ENCODE results near the gene GPR35. TPM values are rescaled to one million over a fixed set of nuclear protein-coding genes. Genes with fewer than 3 reads are reported as not detected.
"Not testable (repeated sequence)": the region's sequence is repeated elsewhere in the genome, so short reads cannot be mapped to it uniquely, and the experiment has no call there.

Gene GPR35
- total and polyA plus RNA-seq, 7 experiments from 2014 or later: 0.20 to 19.0 (median 8.4) TPM

- H3K27me3 ChIP-seq (ENCODE audit: control insufficient read depth in 2 of 2, insufficient read depth in 2 of 2, low read length in 2 of 2); ATAC-seq; H3K9me3 ChIP-seq (ENCODE audit: control insufficient read depth in 2 of 3, low read length in 3 of 3); H3K4me1 ChIP-seq (ENCODE audit: control insufficient read depth in 2 of 2, insufficient read depth in 2 of 2, low read length in 2 of 2); H3K36me3 ChIP-seq (ENCODE audit: control insufficient read depth in 2 of 3, insufficient read depth in 3 of 3, low read length in 3 of 3); DNase-seq; H3K27ac Mint-ChIP-seq; H3K4me1 Mint-ChIP-seq; CTCF ChIA-PET; H3K4me3 ChIP-seq (ENCODE audit: low read length); intact Hi-C loops (cut with micrococcal nuclease); H3K9me3 Mint-ChIP-seq; H3K36me3 Mint-ChIP-seq; H3K27ac ChIP-seq (ENCODE audit: low read depth, low read length); H3K4me3 Mint-ChIP-seq: not testable (repeated sequence)
- H3K27me3 Mint-ChIP-seq: peaks cover 0 to 26% (median 11%) of the 10 kb centered on the region in 5 donors
- POLR2A ChIA-PET: interaction anchor here (0.7 kb wide), 1 partner anchor 115 kb away, joined by 3 read pairs; the partner anchor contains the start of gene DUSP28
Measured at GRCh38 chr2:240675345-240675744, 50.1 kb downstream of the GPR35 start.

GRCh38 chr2:240678043-240678442 is 52.8 kb downstream of the GPR35 start:
- intact Hi-C loops (cut with micrococcal nuclease); H3K4me3 Mint-ChIP-seq: not testable (repeated sequence)

GRCh38 chr2:240678909-240679308 is 53.6 kb downstream of the GPR35 start:
- H3K4me1 Mint-ChIP-seq; H3K36me3 Mint-ChIP-seq; intact Hi-C loops (cut with micrococcal nuclease); H3K27ac Mint-ChIP-seq; H3K4me3 Mint-ChIP-seq; DNase-seq; H3K27ac ChIP-seq (ENCODE audit: low read depth, low read length); H3K9me3 Mint-ChIP-seq; H3K27me3 ChIP-seq (ENCODE audit: control insufficient read depth in 2 of 2, insufficient read depth in 2 of 2, low read length in 2 of 2); ATAC-seq; H3K27me3 Mint-ChIP-seq; CTCF ChIA-PET; H3K9me3 ChIP-seq (ENCODE audit: control insufficient read depth in 2 of 3, low read length in 3 of 3); POLR2A ChIA-PET; H3K4me1 ChIP-seq (ENCODE audit: control insufficient read depth in 2 of 2, insufficient read depth in 2 of 2, low read length in 2 of 2); H3K4me3 ChIP-seq (ENCODE audit: low read length); H3K36me3 ChIP-seq (ENCODE audit: control insufficient read depth in 2 of 3, insufficient read depth in 3 of 3, low read length in 3 of 3): not testable (repeated sequence)

More at GRCh38 chr2:240678043-240678442, 52.8 kb downstream of the GPR35 start:
- ATAC-seq; H3K4me3 ChIP-seq (ENCODE audit: low read length); H3K9me3 ChIP-seq (ENCODE audit: control insufficient read depth in 2 of 3, low read length in 3 of 3); H3K27me3 ChIP-seq (ENCODE audit: control insufficient read depth in 2 of 2, insufficient read depth in 2 of 2, low read length in 2 of 2); CTCF ChIA-PET; POLR2A ChIA-PET; H3K4me1 ChIP-seq (ENCODE audit: control insufficient read depth in 2 of 2, insufficient read depth in 2 of 2, low read length in 2 of 2); H3K36me3 ChIP-seq (ENCODE audit: control insufficient read depth in 2 of 3, insufficient read depth in 3 of 3, low read length in 3 of 3); H3K27ac ChIP-seq (ENCODE audit: low read depth, low read length); H3K27ac Mint-ChIP-seq; H3K36me3 Mint-ChIP-seq; H3K27me3 Mint-ChIP-seq; DNase-seq; H3K4me1 Mint-ChIP-seq; H3K9me3 Mint-ChIP-seq: not testable (repeated sequence)

- H3K4me1 Mint-ChIP-seq; H3K27ac Mint-ChIP-seq; POLR2A ChIA-PET; H3K9me3 Mint-ChIP-seq; H3K4me1 ChIP-seq (ENCODE audit: control insufficient read depth in 2 of 2, insufficient read depth in 2 of 2, low read length in 2 of 2); H3K36me3 ChIP-seq (ENCODE audit: control insufficient read depth in 2 of 3, insufficient read depth in 3 of 3, low read length in 3 of 3); CTCF ChIA-PET; intact Hi-C loops (cut with micrococcal nuclease); H3K36me3 Mint-ChIP-seq; H3K27ac ChIP-seq (ENCODE audit: low read depth, low read length); DNase-seq; H3K9me3 ChIP-seq (ENCODE audit: control insufficient read depth in 2 of 3, low read length in 3 of 3); H3K4me3 ChIP-seq (ENCODE audit: low read length); H3K27me3 Mint-ChIP-seq; ATAC-seq; H3K4me3 Mint-ChIP-seq; H3K27me3 ChIP-seq (ENCODE audit: control insufficient read depth in 2 of 2, insufficient read depth in 2 of 2, low read length in 2 of 2): not testable (repeated sequence)
Measured at GRCh38 chr2:240680185-240680584, 54.9 kb downstream of the GPR35 start.

Other genes starting within 250 kb of the GPR35 start
- gene GPC1, start 189.8 kb upstream of the GPR35 start, total RNA-seq: 1 to 10 TPM in 2 of 5 experiments, under 1 TPM in 3; 0.35 to 4.5 (median 0.90) TPM
- under 1 TPM in 1 of 2 donors, not detected in 1; 0.08 TPM for gene GPC1, start 189.8 kb upstream of the GPR35 start, polyA plus RNA-seq
- gene ANKMY1, start 67.5 kb upstream of the GPR35 start, total RNA-seq: 10 to 100 TPM; 33.7 to 83.4 (median 49.2) TPM
- 10 to 100 TPM in 1 of 2 donors, 1 to 10 TPM in 1; 7.7 to 17.5 TPM for gene ANKMY1, start 67.5 kb upstream of the GPR35 start, polyA plus RNA-seq
- gene DUSP28, start 65.1 kb upstream of the GPR35 start, total RNA-seq: 10 to 100 TPM; 11.1 to 19.5 (median 14.7) TPM
- 10 to 100 TPM; 17.8 to 30.1 TPM for gene DUSP28, start 65.1 kb upstream of the GPR35 start, polyA plus RNA-seq
- gene RNPEPL1, start 57.0 kb upstream of the GPR35 start, total RNA-seq: 100 to 1,000 TPM in 4 of 5 experiments, 10 to 100 TPM in 1; 78.5 to 126 (median 112) TPM
- gene RNPEPL1, start 57.0 kb upstream of the GPR35 start, polyA plus RNA-seq: 10 to 100 TPM; 23.0 to 51.2 TPM
- gene CAPN10, start 38.7 kb upstream of the GPR35 start, total RNA-seq: 10 to 100 TPM; 54.1 to 74.8 (median 64.5) TPM
- 10 to 100 TPM in 1 of 2 donors, 1 to 10 TPM in 1; 8.4 to 14.1 TPM for gene CAPN10, start 38.7 kb upstream of the GPR35 start, polyA plus RNA-seq
- gene AQP12B, start 57.4 kb downstream of the GPR35 start, total RNA-seq: not detected
- gene AQP12B, start 57.4 kb downstream of the GPR35 start, polyA plus RNA-seq: not detected
- gene AQP12A, start 66.4 kb downstream of the GPR35 start, total RNA-seq: not detected
- gene AQP12A, start 66.4 kb downstream of the GPR35 start, polyA plus RNA-seq: not detected
- gene KIF1A, start 194.7 kb downstream of the GPR35 start, total RNA-seq: under 1 TPM in 1 of 5 experiments, not detected in 4; 0.24 TPM
- gene KIF1A, start 194.7 kb downstream of the GPR35 start, polyA plus RNA-seq: not detected
- gene AGXT, start 243.3 kb downstream of the GPR35 start, total RNA-seq: not detected
- gene AGXT, start 243.3 kb downstream of the GPR35 start, polyA plus RNA-seq: not detected

Measured in naive thymus-derived CD4-positive, alpha-beta T cell (primary cell).